KG1 (cell line): ENCODE data around the gene NAGPA.

Source experiments
- DNase-seq: peaks from one replicate; lab custom pipeline; 2025; lab: John Stamatoyannopoulos, UW

The NAGPA gene

DNA sequence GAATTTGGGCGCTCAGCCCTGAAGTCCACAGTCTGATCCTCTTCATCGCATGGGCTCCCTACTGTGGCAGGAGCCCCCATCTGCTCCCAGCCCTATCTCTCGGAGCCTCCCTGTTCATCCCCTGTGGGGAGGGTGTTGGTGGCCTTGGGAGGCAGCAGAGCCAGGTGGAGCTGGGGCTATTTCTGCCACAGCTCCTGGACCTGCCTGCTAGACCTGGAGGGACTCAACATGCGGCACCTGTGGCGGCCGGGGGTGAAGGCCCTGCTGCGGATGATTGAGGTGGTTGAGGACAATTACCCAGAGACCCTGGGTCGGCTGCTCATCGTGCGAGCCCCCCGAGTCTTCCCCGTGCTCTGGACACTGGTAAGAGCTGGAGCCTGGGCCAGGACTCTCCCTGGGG, 30.5 kb downstream of the NAGPA start:
- DNase-seq, result no peak

DNA sequence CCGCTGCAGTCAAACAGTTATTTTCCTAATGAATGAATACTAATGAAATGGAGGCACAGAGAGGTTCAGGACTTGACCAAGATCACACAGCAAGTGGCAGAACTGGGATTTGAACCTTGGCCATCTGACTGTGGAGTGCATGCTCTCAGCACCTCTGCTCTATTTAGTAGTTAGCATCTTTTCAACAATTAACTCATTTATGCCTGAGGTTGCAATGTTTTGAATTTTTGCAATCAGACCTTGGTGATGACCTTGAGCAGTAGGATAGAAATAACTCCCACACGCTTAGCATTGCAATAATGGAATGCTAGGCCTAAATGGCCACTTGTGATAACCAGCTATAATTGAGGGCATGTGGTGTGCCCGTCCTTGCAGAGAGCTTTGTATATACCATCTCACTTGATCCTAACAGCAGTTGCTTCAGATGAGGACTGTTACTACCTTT, 31.0 kb downstream of the NAGPA start:
- DNase-seq, result no peak

DNA sequence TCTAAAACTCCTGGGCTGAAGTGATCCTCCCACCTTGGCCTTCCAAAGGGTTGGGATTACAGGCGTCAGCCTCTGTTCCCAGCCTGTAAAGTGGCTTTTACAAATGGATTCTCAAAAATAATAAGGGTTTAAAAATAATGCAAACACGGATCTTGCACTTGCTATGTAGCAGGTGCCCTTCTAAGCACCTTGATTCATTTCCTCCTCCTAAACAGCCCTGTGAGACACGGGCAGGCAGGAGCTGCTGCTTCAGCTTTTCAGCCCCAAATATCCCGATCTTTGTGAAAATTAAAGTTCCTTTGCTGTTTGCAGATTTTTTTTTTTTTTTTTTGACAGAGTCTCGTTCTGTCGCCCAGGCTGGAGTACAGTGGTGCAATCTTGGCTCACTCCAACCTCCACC, 31.7 kb downstream of the NAGPA start:
- DNase-seq, result no peak

DNA sequence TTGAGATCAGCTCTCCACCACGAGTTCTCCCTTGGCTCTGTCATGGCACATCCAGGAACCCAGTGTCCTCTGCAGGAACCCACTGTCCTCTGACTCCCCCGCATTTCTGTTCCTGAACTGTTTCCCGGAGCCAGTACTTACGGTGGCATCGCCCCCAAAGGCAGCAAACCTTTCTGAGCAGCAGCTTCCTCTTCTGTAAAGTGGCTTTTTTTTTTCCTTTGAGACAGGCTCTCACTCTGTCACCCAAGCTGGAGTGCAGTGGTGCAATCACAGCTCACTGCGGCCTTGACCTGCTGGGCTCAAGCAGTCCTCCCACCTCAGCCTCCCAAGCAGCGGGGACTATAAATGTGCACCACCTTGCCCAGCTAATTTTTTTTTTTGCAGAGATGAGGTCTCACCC, 32.2 kb downstream of the NAGPA start:
- no peak for DNase-seq

DNA sequence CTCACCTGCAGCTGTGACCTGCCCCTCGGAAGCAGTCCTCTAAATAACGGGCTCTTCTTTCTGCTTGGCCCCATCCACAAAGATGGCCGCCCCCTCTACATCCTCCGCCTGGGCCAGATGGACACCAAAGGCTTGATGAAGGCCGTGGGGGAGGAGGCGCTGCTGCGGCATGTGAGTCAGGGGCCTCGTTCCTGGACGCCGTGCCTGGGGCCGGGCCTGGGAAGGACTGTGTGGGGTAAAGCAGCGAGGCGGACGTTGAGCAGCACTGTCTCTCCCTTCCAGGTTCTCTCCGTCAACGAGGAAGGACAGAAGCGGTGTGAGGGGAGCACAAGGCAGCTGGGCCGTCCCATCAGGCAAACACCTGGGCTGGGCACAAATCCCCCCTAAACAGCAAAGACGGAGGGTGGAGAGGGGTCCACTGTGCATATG, 33.1 kb downstream of the NAGPA start:
- no peak for DNase-seq

DNA sequence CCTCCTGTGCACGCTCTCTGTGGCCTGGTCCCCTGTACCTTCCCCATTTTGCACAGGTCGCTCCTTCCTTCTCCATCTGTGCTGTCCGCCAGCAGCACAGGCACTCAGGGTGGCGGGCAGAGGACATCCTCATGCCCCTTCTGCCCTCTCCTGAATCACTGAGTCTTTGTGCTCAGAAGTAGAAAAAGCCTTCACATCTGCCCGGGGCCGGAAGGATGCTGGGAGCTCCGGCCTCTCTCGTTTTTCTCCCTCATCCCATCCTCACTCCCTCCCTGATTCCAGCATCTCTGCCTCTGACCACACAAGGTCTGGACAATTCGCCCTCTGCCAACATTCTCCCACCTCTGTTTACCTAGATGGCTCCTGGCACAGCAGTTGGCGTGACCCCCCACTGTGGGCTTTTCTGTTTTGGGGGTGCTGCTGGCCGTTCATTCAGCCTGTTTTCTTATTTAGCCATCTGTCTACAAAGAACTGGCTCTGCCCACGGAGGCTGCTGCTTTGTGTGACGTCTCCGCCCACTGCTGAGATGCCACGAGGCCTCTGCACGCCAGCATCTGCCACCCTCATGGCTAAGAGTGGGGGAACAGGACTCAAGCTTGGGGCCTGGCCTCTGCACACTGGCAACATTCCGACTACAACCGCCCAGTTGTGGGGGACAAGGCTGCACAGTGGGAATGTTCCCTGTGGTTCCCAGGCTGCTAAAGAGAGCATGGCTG, 38.9 kb downstream of the NAGPA start:
- no peak for DNase-seq

DNA sequence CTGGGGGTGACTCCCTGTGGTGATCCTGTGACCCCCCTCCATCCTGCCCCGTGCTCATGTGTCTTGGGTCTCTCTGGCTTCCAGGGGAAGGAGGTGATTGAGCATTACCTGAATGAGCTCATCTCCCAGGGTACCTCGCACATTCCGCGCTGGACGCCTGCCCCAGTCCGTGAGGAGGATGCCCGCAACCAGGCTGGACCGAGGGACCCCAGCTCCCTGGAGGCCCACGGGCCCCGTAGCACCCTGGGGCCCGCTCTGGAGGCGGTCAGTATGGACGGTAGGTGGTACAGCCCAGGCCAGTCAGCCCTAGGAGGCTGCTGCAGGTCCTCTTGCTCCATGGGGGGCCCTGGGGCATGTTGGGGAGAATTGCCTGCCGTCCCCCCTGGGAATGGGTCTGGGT, 42.0 kb downstream of the NAGPA start:
- no peak for DNase-seq

DNA sequence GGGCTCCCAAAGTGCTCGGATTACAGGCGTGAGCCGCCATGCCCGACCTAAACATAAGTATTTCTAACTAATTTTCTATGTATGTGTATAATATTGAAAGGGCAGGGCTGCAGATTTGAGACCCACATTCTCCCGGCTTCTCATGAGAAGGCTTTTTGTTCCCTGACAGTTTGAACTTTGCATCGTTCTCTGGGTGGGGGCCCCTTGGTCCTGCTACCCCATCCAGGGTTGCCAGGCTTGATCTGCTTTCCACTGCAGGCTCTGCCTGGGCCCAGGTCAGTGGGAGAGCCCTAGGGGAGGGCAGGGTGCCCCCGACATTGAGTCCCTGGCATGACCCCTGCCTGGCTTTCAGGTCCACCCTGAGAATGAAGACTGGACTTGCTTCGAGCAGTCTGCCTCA, 43.3 kb downstream of the NAGPA start:
- DNase-seq, result no peak

DNA sequence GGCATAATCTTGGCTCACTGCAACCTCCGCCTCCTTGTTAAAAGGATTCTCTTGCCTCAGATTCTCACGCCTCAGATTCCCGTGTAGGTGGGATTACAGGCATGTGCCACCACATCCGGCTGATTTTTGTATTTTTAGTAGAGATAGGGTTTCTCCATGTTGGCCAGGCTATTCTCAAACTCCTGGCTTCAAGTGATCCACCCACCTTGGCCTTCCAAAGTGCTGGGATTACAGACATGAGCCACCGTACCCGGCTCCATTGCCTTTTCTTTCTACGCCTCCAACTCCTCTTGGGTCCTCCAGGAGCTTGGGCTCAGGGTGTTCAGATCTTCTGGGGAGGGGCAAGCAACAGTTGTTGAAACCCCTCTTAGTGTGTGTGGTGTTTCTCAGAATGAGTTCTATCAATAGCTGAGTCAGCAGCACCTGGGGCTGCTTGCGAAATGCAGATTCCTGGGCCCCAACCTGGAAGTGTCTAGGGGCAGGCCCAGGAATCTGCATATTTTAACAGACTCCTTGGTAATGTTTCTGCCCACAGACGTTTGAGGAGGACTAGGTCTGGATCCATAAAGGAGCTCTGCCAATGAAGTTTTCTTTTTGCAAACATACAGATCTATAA, 44.2 kb downstream of the NAGPA start:
- DNase-seq, result no peak

DNA sequence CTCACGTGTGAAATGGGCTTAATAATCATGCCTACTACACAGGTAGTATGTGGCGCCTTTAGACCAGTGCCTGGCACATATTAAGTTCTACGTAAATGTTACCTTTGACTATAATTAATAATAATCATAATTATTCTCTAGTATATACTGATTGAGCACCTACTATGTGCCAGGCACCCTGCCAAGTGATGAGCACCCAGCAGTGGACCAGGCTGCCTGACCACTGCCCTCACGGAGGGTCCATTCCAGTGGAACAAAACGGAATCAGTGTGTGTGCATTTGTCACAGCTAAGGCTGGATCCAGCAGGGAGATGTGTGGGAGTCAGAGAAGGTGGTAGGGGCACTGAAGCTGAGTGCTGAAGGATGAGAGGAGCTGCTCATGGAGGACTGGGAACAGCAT, 45.1 kb downstream of the NAGPA start:
- no peak for DNase-seq

DNA sequence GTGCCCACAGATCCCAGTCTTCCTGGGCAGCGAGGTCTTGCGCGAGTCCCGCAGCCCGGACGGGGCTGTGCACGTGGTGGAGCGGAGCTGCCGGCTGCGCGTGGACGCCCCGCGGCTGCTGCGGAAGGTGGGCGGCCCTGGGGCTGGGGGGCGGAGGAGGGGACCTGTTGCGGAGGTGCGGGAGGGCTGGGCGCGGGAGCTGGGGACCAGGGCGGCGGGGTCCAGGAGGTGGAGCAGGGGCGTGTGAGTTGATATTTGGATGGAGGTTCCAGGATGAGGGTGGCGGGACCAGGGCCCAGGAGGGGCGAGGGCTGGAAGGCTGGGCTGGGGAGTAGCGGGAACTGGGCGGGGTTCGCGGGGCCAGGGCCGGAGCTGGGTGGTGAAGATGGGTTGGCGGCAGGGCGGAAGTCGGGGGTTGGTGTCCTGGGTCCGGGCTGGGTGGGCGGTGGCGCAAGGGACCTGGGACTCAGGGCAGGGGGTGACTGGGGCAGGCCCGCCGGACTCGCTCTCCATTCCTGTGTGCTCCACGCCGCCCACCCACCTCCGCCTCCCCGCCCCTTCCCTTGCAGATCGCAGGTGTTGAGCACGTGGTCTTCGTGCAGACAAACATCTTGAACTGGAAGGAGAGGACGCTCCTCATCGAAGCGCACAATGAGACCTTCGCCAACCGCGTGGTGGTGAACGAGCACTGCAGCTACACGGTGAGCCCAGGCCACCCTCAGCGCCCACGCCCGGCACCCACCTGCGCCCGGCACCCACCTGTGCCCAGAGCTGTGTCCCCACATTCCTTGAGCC, 46.0 kb downstream of the NAGPA start:
- no peak for DNase-seq

DNA sequence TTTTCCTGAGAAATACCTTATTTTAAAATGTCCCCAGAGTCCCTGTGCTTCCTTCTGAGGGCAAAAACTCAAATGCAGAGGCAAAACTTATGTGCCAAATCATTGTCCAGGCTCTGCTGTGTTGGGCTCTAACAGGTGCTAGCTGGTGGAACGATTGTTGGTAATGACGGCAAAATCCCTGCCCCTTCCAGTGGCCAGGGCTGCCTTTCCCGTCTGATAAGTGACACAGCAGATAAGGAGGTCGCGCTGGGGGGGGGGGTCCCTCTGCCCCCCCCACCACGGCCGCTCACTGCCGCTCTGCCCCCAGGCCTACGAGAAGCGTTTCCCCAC, 46.5 kb downstream of the NAGPA start:
- no peak for DNase-seq

DNA sequence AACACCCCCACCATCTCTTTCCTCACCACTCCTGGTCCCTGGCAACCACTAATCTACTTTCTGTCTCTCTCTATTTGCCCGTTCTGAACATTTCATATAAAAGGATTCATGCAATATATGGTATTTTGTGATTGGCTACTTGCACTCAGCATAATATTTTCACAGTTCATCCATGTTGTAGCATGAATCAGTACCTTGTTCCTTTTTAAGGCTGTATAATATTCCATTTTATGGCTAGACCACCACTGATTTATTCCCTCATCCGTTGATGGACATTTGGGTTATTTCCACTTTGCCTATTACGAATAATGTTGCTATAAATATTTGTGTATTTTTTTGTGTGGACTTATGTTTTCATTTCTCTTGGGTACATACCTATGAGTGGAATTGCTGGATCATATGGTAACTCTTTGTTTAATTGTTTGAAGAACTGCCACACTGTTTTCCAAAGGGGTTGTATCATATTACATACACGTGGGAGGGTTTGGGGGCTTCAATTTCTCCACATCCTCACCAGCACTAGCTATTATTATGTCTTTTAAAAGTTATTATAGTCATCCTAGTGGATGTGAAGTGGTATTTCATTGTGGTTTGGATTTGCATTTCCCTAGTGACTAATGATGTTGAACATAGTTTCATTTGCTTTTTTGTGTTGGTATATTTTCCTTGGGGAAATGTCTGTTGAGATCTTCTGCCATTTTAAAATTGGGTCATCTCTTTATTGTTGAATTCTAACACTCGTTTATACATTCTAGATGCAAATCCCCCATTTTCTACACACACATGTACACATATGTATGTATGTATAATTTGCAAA, 49.4 kb downstream of the NAGPA start:
- DNase-seq, result no peak

DNA sequence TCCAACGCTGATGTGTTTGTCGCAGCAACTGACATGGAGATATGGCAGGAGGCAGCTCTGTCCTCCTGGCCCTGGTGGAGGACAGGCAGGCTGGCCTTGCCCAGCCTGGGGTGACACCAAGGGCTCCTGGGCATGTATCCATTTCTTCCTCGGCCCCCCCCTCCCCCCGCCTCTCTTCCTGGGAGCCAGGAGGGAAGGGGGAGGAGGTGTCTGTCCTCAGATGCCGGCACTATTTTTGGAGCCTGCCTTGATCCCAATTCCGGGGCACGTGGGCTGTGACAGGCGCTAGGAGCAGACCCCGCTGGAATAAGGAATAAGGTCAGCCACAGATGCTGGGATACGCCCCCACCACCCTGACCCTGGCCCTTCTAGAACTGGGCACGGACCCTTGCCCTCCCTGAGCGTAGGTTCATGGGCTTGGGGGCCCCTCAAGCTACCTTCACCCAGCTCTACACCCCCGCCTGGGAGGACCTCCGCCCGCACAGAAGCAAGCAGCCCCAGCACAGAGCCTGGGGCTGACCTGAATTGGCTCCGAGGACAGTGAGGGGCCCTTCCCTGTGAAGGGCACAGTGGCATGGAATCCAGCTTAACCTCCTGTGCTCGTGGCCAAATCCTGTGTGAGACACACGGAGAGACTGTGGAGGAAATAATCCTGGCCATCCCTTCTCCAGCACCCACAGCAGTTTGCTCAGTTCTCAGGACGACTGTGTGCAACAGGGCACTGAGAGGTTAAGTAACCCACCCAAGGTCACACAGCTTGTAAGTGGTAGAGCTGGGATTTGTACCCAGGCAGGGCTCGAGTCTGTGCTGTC, 51.5 kb downstream of the NAGPA start:
- no peak for DNase-seq

DNA sequence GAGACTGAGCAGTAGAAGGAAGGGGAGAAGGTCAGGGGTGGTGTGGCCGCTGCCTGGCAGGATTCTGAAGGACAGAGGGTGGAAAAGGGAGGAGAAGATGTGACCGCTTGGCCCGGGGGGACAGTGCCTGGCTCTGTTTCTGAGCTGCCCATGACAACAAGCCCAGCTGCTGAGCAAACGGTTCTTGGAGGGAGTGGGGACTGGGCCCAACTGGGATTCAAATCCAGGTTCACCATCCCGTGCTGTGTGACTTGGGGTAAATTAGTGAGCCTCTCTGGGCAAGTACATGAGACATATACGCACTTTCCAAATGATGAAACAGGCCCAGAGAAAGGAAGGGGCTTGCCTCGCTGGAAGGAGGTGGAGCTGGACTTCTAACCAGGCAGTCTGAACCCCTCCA, 52.3 kb downstream of the NAGPA start:
- no peak for DNase-seq

DNA sequence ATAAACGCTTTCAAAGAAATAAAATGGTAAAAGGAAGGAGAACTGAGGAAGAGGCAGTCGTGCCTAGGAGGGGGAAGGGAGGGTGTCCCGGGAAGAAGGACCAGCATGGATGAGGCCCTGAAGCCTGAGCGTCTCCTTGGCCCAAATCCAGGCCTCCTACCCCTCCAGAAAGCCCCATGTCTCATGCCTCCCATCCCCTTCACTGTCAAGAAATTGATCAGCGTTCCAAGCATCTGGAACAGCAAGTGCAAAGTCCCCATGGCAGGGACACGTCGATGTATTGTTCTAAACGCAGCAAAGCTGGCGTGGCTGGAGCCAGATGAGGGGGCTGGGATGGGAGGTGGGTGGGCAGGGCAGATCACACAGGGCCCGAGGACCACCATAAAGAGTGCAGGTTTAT, 53.0 kb downstream of the NAGPA start:
- no peak for DNase-seq

DNA sequence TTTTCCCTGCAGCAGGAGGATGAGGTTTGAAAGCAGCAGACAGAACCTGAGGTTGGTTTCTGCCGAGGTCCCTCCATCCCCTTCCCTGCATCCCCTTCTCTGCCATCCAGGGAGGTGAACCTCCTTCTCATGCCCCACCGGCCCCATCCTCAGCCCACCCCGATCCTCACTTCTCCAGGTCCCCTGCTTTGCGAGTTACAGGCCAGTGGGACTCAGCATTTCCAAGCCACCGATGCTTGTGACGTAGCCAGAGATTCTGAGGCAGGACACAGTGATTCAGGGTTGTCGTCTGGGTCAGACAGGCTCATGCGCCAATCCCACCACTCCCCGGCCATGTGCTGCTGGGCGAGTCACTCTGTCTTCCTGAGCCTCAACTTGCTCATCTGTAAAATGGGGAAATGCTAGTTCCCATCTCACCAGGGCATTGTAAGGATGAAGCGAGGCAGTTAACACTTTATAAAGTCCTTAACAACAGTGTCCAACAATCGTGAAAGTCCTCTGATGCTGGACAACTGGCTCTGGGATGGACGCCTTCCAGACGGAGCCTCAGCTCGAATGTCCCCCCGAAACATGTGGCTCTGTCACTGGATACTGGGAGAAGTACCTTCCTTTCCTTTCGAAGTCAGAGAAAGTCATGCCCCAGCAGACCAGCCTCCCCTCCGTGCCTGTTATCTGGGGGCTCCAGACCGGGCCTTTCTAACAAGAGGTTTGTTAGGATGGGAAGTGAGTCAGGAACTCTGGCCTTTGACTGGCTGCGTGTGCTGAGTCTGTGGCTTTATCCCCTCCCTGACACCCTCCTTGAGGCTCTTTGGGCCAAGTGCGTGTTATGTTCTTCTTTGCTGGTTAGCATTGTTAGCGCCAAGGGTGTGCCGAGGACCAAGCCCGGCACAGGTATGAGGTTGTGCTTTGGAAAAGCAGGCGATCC, 53.7 kb downstream of the NAGPA start:
- no peak for DNase-seq

DNA sequence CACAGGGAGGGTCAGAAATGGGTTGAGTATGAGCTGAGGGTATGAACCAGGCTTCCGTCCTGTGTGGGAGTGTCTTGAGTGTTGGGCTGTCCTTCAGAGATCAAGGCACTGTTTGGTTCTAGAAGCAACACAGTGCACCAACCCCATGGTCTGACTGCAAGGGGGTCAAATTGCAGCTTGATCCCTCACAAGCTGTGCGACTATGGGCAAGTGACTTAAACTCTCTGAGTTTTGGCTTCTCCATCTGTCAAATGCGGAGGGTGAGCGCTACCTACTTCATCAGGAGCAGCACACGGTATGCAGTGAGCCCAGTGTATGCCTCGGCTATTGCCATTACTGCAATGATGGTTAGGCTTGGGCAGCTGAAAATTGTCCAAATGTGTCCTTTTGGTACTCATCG, 54.6 kb downstream of the NAGPA start:
- DNase-seq, result no peak

DNA sequence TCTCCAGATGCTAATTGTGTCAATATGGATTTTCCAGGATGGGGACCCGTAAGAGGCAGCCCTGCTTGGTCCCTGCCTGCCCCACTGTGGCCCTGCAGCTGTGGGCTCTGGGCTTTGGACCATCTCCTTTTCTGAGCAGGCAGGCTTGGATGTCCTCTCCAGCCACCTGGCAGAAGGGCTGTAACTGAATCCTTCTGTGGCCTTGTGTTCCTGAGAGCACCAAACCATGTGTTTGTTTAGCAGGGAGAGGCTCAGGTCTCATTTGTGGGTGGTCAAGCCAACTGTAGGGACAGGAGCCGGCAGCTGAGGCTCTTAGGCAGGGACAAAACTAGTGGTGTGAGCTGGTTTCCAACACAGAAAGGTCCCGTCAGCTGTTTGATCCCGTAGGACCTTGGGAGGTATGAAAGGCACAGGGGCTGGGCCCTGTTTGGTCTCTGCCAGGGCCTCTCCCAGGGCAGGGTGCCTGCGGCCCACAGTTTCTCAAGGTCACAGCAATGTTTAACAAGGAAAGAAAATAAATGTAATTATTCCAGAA, 57.1 kb downstream of the NAGPA start:
- no peak for DNase-seq

DNA sequence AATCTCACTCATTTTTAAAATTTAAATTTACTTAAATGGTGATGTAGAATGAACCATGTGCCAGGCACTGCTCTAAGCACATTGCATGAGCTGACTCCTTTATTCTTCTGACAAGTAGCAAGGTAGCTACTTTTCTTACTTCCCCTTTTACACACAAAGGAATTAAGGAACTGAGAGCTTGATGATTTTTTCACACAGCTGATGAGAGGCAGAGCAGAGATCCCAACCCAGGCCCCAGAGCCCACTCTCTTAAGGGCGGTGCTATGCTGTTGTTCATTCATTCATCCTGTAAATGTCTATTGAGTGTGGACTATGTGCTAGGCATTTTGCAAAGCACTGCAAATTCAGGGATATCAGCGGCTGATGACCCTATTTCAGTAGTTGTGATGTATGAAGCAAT, 57.7 kb downstream of the NAGPA start:
- peak; percentile 35 for DNase-seq
